ENCODE data around the gene HDGF.

The HDGF gene

DNA sequence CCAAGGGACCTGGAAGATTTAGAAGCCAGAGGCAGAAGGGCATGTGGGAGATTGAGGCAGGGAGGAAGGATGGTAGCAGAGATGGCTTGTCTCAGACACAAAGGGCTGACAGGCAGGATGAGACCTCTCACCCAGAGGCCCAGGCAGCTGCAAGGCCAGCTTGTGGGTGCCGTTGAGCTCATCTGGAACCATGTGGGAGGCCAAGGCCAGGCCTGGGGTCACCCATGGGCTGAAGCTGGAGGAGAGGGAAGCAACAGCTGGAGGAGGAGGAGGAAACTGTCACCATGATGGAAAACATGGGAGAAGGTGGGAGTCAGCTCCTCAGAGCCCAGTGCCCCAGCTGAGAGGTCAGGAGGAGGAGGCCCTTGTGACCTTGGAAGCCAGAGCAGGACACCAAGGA lies 52.5 kb downstream of the HDGF start:
- no peak for DNase-seq (ENCODE audit: low read depth)

GRCh38 chr1:156697481-156697880 lies 54.0 kb downstream of the HDGF start:
- no peak for DNase-seq (ENCODE audit: low read depth)

- DNase-seq (ENCODE audit: low read depth), result no peak
Measured at GRCh38 chr1:156696755-156697154, 54.7 kb downstream of the HDGF start.

GRCh38 chr1:156694690-156694962 lies 56.8 kb downstream of the HDGF start:
- DNase-seq (ENCODE audit: low read depth), result no peak

GRCh38 chr1:156693848-156694689 lies 57.4 kb downstream of the HDGF start:
- no peak for DNase-seq (ENCODE audit: low read depth)

DNA sequence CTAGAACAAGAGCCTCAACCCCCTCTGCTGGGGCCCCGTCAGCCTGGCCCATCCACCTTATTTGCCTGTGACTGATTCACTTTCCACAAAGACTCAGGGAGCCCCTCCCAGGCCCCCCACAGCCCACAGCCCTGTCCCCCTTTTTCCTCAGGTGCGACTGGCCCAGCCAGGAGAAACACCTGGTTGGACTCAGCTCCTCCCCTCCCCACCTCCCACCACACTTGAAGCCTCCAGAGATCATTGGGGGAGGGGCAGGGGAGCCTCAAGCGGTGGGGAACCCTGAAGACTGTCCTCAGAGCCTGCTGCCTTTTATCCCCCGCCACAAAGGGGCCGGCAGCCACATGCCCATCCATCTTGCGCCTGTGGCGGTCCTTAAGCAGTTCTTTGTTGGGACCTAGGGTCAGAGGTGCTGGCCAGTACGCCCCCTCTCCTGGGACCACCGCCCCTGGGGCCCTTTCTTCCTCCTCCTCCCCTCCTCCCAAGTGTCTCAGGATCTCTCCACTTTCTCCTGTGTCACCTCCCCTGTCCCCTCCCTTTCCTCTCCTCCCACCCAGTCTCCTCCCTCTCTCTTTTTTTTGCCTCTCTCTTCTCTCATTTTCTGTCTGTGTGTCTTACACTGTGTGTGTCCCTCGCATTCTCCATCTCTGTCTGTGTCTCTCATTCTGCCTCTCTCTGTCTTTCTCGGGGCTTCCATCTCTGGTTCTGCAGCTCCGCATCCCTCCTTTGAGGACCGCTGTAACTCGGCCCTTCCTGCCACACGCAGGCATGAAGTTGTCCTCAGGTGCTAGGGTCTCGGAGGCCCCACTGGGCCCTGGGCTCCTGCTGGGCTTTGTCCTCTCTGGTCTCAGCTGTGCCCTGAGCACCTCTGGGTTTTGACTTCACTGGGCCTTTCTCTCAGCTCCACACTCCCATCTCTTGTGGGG lies 58.3 kb downstream of the HDGF start:
- no peak for DNase-seq (ENCODE audit: low read depth)

DNA sequence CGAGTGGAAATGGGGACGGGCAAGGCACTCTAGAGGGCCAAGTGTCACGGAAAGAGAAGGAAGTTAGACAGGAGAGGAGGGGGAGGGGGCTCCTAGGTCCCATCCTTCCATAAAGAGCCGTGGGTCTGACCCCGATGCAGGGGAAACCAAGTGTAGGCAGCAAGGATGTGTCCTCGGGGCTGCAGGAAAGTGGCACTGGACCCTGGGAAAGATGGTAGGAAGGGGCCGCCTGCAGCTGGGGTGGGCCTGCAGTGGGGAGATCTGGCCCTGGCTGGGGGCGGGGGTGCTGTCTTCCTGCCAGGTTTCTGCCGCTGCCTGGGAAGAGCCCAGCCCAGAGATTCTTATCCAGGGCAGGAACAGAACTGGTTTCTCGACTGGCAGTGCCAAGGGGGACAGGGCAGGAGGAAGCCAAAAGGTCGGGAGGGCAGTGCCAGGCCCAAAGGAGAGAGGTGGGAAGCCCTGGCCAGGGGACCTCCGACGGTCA lies 59.0 kb downstream of the HDGF start:
- DNase-seq (ENCODE audit: low read depth), result no peak
